ENCODE results near the gene FTO. TPM values are rescaled to one million over a fixed set of nuclear protein-coding genes. Genes with fewer than 3 reads are reported as not detected.
A peak's percentile ranks its signal among the peaks of the same experiment; 100 is the strongest.

The FTO gene
- total RNA-seq, 1 donor from 2014 or later = 107 TPM

DNA sequence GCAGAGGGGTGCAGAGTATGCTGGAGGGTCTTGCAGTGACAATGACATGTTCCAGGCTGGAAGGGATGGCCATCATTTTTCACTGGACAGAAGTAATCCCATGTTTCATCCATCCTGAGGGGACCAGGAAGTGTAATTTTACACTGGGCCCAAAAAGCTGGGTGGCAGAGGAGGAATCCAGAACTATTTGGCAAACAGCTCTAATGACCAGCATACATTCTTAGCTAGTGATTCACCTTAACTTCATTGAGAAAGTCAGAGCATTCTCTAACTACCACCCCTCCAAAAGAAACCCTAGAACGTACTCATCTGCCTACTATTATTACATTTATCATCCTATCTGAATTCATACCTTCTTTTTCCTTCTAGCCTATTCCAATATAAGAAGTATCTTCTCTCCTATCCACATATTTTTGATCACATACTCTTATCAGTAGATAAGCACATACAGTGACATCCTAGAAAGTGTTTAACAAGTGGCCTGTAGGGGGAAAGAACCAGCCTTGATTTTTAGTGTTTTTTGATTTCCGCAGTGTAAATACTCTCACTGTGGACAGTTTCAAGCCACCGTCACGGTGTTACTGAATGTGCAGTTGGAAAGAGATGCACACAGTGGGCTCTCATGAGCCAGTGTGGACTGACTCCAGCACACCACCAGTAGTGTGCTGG, 118.1 kb downstream of the FTO start:
- Mint-ChIP-seq H3K4me1 (peaks cover 4% of the 10 kb centered on the region), H3K36me3 (ENCODE audit: low read depth) (peaks cover 6% of the 10 kb centered on the region), H3K9me3 (no peaks in the 10 kb centered on the region), H3K27ac (ENCODE audit: unreplicated experiment) (no peak overlapping the region), H3K4me3 (no peak overlapping the region), H3K27me3 (ENCODE audit: low read depth) (no peaks in the 10 kb centered on the region)
- no peak for DNase-seq (ENCODE audit: low read depth, low spot score)
- TF ChIP-seq, protein P1, sequence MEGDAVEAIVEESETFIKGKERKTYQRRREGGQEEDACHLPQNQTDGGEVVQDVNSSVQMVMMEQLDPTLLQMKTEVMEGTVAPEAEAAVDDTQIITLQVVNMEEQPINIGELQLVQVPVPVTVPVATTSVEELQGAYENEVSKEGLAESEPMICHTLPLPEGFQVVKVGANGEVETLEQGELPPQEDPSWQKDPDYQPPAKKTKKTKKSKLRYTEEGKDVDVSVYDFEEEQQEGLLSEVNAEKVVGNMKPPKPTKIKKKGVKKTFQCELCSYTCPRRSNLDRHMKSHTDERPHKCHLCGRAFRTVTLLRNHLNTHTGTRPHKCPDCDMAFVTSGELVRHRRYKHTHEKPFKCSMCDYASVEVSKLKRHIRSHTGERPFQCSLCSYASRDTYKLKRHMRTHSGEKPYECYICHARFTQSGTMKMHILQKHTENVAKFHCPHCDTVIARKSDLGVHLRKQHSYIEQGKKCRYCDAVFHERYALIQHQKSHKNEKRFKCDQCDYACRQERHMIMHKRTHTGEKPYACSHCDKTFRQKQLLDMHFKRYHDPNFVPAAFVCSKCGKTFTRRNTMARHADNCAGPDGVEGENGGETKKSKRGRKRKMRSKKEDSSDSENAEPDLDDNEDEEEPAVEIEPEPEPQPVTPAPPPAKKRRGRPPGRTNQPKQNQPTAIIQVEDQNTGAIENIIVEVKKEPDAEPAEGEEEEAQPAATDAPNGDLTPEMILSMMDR (conservative IDR thresholded peaks at IDR 0.05) = peak; percentile 36

DNA sequence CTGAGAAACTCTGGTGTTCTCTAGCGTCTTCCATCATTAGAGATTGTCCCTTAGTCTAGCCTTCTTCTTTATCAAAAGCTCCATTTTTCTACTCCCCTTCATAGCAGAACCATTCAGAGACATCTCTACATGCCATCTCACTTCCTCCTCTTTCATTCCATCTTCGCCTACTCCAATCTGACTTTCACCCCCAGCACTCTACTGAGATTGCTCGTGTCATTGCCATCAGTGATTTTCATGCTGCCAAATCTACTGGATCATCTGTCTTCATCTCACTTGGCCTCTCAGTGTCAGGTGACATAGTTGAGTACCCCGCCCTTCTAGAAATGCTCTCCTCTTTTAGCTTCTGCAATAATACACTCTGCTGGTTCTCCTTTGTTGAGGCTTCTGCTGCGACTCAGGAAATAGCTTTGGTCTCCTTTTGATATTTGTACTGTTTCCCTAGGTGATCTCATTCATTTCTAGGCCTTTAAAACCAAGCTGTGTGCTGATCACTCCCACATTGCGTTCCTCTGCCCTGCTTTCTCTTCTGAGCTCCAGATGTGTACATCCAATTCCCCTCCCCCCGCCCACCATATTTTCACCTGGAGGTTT, 119.1 kb downstream of the FTO start:
- peaks cover 12% of the 10 kb centered on the region for H3K4me1 Mint-ChIP-seq

DNA sequence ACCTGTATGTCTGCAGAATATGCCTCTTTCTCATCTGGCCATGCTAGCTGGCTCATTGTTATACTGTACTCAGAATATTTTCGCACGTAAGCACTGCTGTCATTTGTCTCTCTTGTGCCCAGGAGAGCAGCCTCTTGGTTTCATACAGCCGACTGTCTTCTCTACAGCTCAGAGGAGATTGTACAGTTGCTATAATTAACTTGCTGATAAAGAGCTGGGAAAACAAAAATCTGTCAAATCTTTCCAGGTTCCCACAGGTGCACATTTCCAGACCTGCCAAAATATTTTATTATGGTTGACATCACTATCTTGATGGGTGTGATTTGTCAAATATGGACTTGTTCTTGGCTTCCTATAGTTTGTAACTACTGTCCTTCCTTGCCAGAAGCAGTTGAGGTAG, 122.7 kb downstream of the FTO start:
- no peaks in the 10 kb centered on the region for H3K27me3 Mint-ChIP-seq (ENCODE audit: low read depth)
- H3K4me3 Mint-ChIP-seq = no peak overlapping the region
- H3K27ac Mint-ChIP-seq (ENCODE audit: unreplicated experiment) = no peak overlapping the region
- TF ChIP-seq, protein P1 (conservative IDR thresholded peaks at IDR 0.05) = no peak
- H3K4me1 Mint-ChIP-seq = peaks cover 17% of the 10 kb centered on the region
- peaks cover 19% of the 10 kb centered on the region for H3K36me3 Mint-ChIP-seq (ENCODE audit: low read depth)
- DNase-seq (ENCODE audit: low read depth, low spot score) = no peak
- H3K9me3 Mint-ChIP-seq = peaks cover 8% of the 10 kb centered on the region

More for the DNA sequence above, 119.1 kb downstream of the FTO start:
- Mint-ChIP-seq H3K9me3 (no peaks in the 10 kb centered on the region), H3K36me3 (ENCODE audit: low read depth) (peaks cover 6% of the 10 kb centered on the region), H3K27me3 (ENCODE audit: low read depth) (no peaks in the 10 kb centered on the region), H3K27ac (ENCODE audit: unreplicated experiment) (no peak overlapping the region), H3K4me3 (no peak overlapping the region)
- DNase-seq (ENCODE audit: low read depth, low spot score) = no peak
- TF ChIP-seq, protein P1 (conservative IDR thresholded peaks at IDR 0.05) = no peak

DNA sequence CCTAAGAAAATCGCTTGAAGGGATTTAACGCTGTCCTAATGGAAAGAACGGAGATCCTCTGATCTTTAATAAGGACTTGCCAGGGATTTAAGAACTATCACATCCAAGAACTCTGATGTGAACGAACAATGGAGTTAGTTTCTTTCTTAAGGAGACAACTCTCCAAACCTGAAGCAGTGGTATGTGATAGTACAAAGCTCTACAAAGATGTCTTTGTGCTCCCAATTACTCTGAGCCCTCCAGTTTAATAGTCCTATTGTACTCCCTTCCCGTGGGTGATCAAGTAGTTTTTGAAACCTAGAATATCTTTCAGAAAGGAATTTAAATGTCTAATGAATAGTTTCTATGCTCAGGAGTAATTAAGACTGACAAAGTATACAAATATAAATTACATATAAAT, 123.8 kb downstream of the FTO start:
- Mint-ChIP-seq H3K27ac (ENCODE audit: unreplicated experiment) (peak overlapping the region; percentile 72), H3K9me3 (peaks cover 8% of the 10 kb centered on the region), H3K4me3 (peak overlapping the region; percentile 12), H3K27me3 (ENCODE audit: low read depth) (no peaks in the 10 kb centered on the region), H3K36me3 (ENCODE audit: low read depth) (peaks cover 24% of the 10 kb centered on the region), H3K4me1 (peaks cover 17% of the 10 kb centered on the region)
- DNase-seq (ENCODE audit: low read depth, low spot score) = no peak
- TF ChIP-seq, protein P1 (conservative IDR thresholded peaks at IDR 0.05) = no peak

DNA sequence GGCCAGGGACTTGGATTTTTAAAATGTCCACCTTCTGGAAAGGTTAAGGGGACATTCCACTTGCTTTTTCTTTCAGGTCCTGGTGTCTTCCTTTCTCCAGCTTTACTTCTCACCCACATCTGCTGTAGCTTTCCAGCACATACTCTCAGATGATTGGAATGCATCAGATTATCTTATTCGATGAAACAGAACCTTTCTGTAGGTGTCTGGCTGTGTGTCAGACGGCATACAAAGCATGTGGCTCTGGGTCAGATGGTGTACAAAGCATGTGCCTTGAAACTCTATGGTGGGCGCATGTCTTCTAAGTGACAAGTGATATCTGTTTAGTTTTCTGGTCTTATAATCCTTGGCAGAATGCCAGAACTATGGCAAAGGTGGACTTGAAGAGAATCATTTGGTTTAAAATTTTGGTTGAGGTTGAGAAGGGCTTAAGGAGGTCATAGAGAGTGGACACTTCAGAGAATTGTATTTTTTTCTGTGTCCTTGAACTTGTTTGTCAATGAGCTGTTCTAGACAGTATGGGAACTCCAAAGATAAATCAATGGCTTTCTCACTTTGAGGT, 125.3 kb downstream of the FTO start:
- DNase-seq (ENCODE audit: low read depth, low spot score) = no peak
- TF ChIP-seq, protein P1 (conservative IDR thresholded peaks at IDR 0.05) = no peak
- Mint-ChIP-seq H3K4me1 (peaks cover 17% of the 10 kb centered on the region), H3K4me3 (no peak overlapping the region), H3K27ac (ENCODE audit: unreplicated experiment) (no peak overlapping the region), H3K36me3 (ENCODE audit: low read depth) (peaks cover 28% of the 10 kb centered on the region), H3K27me3 (ENCODE audit: low read depth) (no peaks in the 10 kb centered on the region), H3K9me3 (peaks cover 8% of the 10 kb centered on the region)
